ENCODE measurements around the gene ANKK1.

The ANKK1 gene

GRCh38 chr11:113349528-113349927, 38.1 kb upstream of the ANKK1 start:
- no peak for TF ChIP-seq MYC (IDR thresholded peaks at IDR 0.05; ENCODE audit: low read depth, low read length)
- no peak for TF ChIP-seq POLR2A (IDR thresholded peaks at IDR 0.05; ENCODE audit: extremely low read depth, insufficient read length)
- TF ChIP-seq MAX (IDR thresholded peaks at IDR 0.05; ENCODE audit: low read depth, low read length), result no peak
- no peak for TF ChIP-seq CTCF (IDR thresholded peaks at IDR 0.05; ENCODE audit: low read depth, low read length)
- no peak for DNase-seq (ENCODE audit: low read depth)
- no peak overlapping the region for H3K4me3 ChIP-seq (ENCODE audit: low read depth, low read length)

- H3K4me3 ChIP-seq (ENCODE audit: low read depth, low read length), result no peak overlapping the region
- DNase-seq (ENCODE audit: low read depth), result no peak
- TF ChIP-seq POLR2A (IDR thresholded peaks at IDR 0.05; ENCODE audit: extremely low read depth, insufficient read length) (no peak), MAX (IDR thresholded peaks at IDR 0.05; ENCODE audit: low read depth, low read length) (no peak), CTCF (IDR thresholded peaks at IDR 0.05; ENCODE audit: low read depth, low read length) (no peak), MYC (IDR thresholded peaks at IDR 0.05; ENCODE audit: low read depth, low read length) (no peak)
Measured at GRCh38 chr11:113350336-113351067, 37.1 kb upstream of the ANKK1 start.

GRCh38 chr11:113351068-113351450, 36.5 kb upstream of the ANKK1 start:
- no peak for DNase-seq (ENCODE audit: low read depth)
- TF ChIP-seq MAX (IDR thresholded peaks at IDR 0.05; ENCODE audit: low read depth, low read length) (no peak), MYC (IDR thresholded peaks at IDR 0.05; ENCODE audit: low read depth, low read length) (no peak), POLR2A (IDR thresholded peaks at IDR 0.05; ENCODE audit: extremely low read depth, insufficient read length) (no peak), CTCF (IDR thresholded peaks at IDR 0.05; ENCODE audit: low read depth, low read length) (no peak)

GRCh38 chr11:113351480-113351879, 36.1 kb upstream of the ANKK1 start:
- TF ChIP-seq CTCF (IDR thresholded peaks at IDR 0.05; ENCODE audit: low read depth, low read length), result no peak
- no peak for TF ChIP-seq MAX (IDR thresholded peaks at IDR 0.05; ENCODE audit: low read depth, low read length)
- TF ChIP-seq POLR2A (IDR thresholded peaks at IDR 0.05; ENCODE audit: extremely low read depth, insufficient read length), result no peak
- TF ChIP-seq MYC (IDR thresholded peaks at IDR 0.05; ENCODE audit: low read depth, low read length), result no peak
- H3K4me3 ChIP-seq (ENCODE audit: low read depth, low read length), result no peak overlapping the region
- no peak for DNase-seq (ENCODE audit: low read depth)

More at GRCh38 chr11:113351068-113351450, 36.5 kb upstream of the ANKK1 start:
- H3K4me3 ChIP-seq (ENCODE audit: low read depth, low read length), result no peak overlapping the region

- TF ChIP-seq MAX (IDR thresholded peaks at IDR 0.05; ENCODE audit: low read depth, low read length), result no peak
- H3K4me3 ChIP-seq (ENCODE audit: low read depth, low read length), result no peak overlapping the region
- DNase-seq (ENCODE audit: low read depth), result no peak
Measured at GRCh38 chr11:113356203-113356602, 31.4 kb upstream of the ANKK1 start.

- TF ChIP-seq MYC (IDR thresholded peaks at IDR 0.05; ENCODE audit: low read depth, low read length) (no peak), CTCF (IDR thresholded peaks at IDR 0.05; ENCODE audit: low read depth, low read length) (no peak), POLR2A (IDR thresholded peaks at IDR 0.05; ENCODE audit: extremely low read depth, insufficient read length) (no peak), MAX (IDR thresholded peaks at IDR 0.05; ENCODE audit: low read depth, low read length) (no peak)
- no peak overlapping the region for H3K4me3 ChIP-seq (ENCODE audit: low read depth, low read length)
- no peak for DNase-seq (ENCODE audit: low read depth)
Measured at GRCh38 chr11:113363406-113363805, 24.2 kb upstream of the ANKK1 start.

Data from NB4 (cell line).